Measurements from ENCODE around the gene NCBP3.

DNA sequence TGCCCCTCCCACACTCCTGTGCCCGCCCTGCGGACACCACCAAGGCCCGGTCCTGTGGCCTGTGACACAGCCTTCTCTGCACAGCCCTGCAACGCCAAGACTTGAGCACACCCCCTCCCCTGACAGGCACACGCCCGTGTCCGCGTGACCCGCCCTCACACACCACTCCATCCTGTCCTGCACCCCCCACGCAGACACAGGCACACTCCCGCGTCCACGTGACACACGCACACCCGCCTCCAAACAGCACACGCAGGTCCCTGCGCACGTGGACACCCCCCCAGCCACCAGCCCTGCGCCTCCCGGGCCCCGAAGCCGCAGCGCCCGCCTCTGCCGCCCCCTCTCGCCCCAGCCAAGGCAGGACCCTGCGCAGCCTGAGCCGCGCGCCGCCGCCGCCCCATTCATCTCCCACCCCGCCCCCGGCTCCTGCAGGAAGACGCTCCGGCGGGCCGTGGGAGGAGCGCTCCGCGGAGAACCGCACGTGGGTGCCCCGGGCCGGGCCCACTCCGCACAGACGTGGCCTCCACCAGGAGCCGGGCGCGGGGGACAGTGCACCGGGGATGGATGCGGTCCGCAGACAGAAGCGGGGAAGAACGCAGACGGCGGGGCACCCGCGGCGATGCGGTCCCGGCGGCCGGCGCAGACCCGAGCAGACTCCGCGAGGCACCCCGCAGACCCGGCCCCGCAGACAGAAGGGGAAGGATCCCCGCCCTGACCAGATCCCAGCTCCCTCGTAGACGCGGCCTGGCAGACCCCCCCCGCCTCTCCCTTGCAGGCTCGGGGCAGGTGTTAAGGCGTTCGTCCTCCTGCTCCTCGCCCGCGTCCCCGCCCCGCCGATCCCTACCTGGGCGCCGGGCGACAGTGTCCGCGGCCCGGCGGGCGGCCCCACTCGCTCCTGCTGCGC is 46.3 kb upstream of the NCBP3 start:
- TF ChIP-seq YY1 (IDR thresholded peaks at IDR 0.05; ENCODE audit: insufficient read depth, insufficient read length): no peak
- no peak for TF ChIP-seq SUZ12 (IDR thresholded peaks at IDR 0.05; ENCODE audit: extremely low read depth, insufficient read depth, insufficient read length)
- no peak for TF ChIP-seq ZNF274 (IDR thresholded peaks at IDR 0.05; ENCODE audit: low read depth, low read length)

Data from NT2/D1 (cell line).